Left ventricle myocardium inferior (tissue), 1 donor: ENCODE results near the gene C7orf25. TPM values are rescaled to one million over a fixed set of nuclear protein-coding genes. Genes with fewer than 3 reads are reported as not detected.

Experiments
- DNase-seq: peaks from one replicate; pipeline ENCODE4 v3.0.0-alpha.2; 2020
- H3K27ac ChIP-seq: fragments of 200-600 bp; replicated peaks from 2 replicates; pipeline ENCODE4 v1.8.0; 2021
- H3K27me3 ChIP-seq: fragments of 200-600 bp; 2 replicates; pipeline ENCODE4 v1.8.0; 2021; ENCODE audit warnings: low read depth
- H3K36me3 ChIP-seq: fragments of 200-600 bp; 2 replicates; pipeline ENCODE4 v1.8.0; 2021
- H3K4me1 ChIP-seq: fragments of 200-600 bp; 2 replicates; pipeline ENCODE4 v1.8.0; 2021
- H3K4me3 ChIP-seq: fragments of 200-600 bp; 2 replicates; pipeline ENCODE4 v1.8.0; 2021; ENCODE audit warnings: mild to moderate bottlenecking, moderate library complexity
- H3K9me3 ChIP-seq: fragments of 200-600 bp; replicated peaks from 2 replicates; pipeline ENCODE4 v1.8.0; 2021
- CTCF ChIP-seq: fragments of 200-600 bp; IDR thresholded peaks from 2 replicates; pipeline ENCODE4 v1.8.0; 2021; ENCODE audit warnings: antibody characterized with exemption, mild to moderate bottlenecking, borderline replicate concordance
- intact Hi-C: fragments of 100-400 bp; cut with micrococcal nuclease; formaldehyde crosslinking; loops from one replicate; pipeline ENCODE4 v1.11.0; 2022
- total RNA-seq: library from RNA; stranded (reverse); fragmentation: NEBNext Ultra II Directional; extraction: Animal tissue kit (Norgen Biotek cat#: 25700); gene quantifications from one replicate; pipeline ENCODE4 v1.2.1, GENCODE V29; 2021
- donor health status: DM: no; HTN: yes; CAD: no; lungs with severe emphysema.

Gene C7orf25
- total RNA-seq, 1 donor from 2014 or later = 4.9 TPM

- Histone ChIP-seq H3K27me3 (no peaks in the 10 kb centered on the region), H3K4me1 (no peaks in the 10 kb centered on the region), H3K36me3 (no peaks in the 10 kb centered on the region), H3K4me3 (no peak overlapping the region), H3K27ac (no peak overlapping the region), H3K9me3 (no peaks in the 10 kb centered on the region)
- no peak for DNase-seq
- intact Hi-C loops = loop anchor here (10.0 kb wide), 1 partner anchor 319 kb away; no protein-coding TSS in a partner anchor
- TF ChIP-seq CTCF = no peak
Observed at GRCh38 chr7:42945821-42946626, 34.2 kb upstream of the C7orf25 start.

GRCh38 chr7:42940985-42941847 lies 29.3 kb upstream of the C7orf25 start:
- Histone ChIP-seq H3K27me3 (no peaks in the 10 kb centered on the region), H3K9me3 (no peaks in the 10 kb centered on the region), H3K36me3 (peaks cover 37% of the 10 kb centered on the region), H3K4me1 (no peaks in the 10 kb centered on the region), H3K27ac (no peak overlapping the region), H3K4me3 (no peak overlapping the region)
- DNase-seq = peak; percentile 74
- intact Hi-C loops = loop anchor here (5.0 to 10.0 kb wide), 2 partner anchors 166 to 324 kb away; no protein-coding TSS in a partner anchor
- TF ChIP-seq CTCF = peak; percentile 90

- peaks cover 51% of the 10 kb centered on the region for H3K36me3 ChIP-seq
Observed at GRCh38 chr7:42939457-42940240, 27.8 kb upstream of the C7orf25 start.

GRCh38 chr7:42935861-42936260 lies 24.0 kb upstream of the C7orf25 start:
- H3K36me3 ChIP-seq = peaks cover 51% of the 10 kb centered on the region
- no peak overlapping the region for H3K27ac ChIP-seq
- no peak for TF ChIP-seq CTCF
- no peaks in the 10 kb centered on the region for H3K9me3 ChIP-seq
- intact Hi-C loops = no loop called here
- H3K27me3 ChIP-seq = no peaks in the 10 kb centered on the region
- peaks cover 39% of the 10 kb centered on the region for H3K4me1 ChIP-seq
- no peak for DNase-seq
- no peak overlapping the region for H3K4me3 ChIP-seq

More at GRCh38 chr7:42939457-42940240, 27.8 kb upstream of the C7orf25 start:
- H3K27ac ChIP-seq = no peak overlapping the region
- H3K4me3 ChIP-seq = no peak overlapping the region
- H3K4me1 ChIP-seq = peaks cover 6% of the 10 kb centered on the region
- no peak for DNase-seq
- H3K9me3 ChIP-seq = no peaks in the 10 kb centered on the region
- no peak for TF ChIP-seq CTCF
- no peaks in the 10 kb centered on the region for H3K27me3 ChIP-seq
- intact Hi-C loops = loop anchor here (5.0 to 10.0 kb wide), 2 partner anchors 168 to 325 kb away; no protein-coding TSS in a partner anchor

- H3K4me1 ChIP-seq = peaks cover 55% of the 10 kb centered on the region
- no peak for TF ChIP-seq CTCF
- H3K27ac ChIP-seq = no peak overlapping the region
- no peaks in the 10 kb centered on the region for H3K27me3 ChIP-seq
- peaks cover 44% of the 10 kb centered on the region for H3K36me3 ChIP-seq
- intact Hi-C loops = no loop called here
- H3K9me3 ChIP-seq = no peaks in the 10 kb centered on the region
- no peak for DNase-seq
- H3K4me3 ChIP-seq = no peak overlapping the region
Observed at GRCh38 chr7:42934291-42934690, 22.4 kb upstream of the C7orf25 start.
